ENCODE measurements around the gene CCR5.

DNA sequence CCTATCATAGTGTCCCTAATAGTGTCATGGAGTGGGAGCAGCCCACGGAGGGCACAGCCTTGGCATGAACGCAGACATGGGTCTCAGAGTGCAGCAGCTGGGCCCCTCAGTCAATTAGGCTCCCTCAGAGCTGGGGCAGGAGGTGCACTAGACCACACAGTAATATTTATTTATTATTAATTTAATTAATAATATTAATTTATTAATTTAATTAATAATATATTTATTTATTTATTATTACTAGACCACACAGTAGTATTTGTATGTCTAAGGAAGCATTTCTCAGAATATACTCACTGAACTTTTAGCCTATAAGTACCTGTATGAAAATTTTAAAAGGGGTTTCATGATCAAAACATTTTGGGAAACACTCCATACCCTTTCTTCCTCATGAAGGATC, 30.8 kb downstream of the CCR5 start:
- TF ChIP-seq, protein P1, sequence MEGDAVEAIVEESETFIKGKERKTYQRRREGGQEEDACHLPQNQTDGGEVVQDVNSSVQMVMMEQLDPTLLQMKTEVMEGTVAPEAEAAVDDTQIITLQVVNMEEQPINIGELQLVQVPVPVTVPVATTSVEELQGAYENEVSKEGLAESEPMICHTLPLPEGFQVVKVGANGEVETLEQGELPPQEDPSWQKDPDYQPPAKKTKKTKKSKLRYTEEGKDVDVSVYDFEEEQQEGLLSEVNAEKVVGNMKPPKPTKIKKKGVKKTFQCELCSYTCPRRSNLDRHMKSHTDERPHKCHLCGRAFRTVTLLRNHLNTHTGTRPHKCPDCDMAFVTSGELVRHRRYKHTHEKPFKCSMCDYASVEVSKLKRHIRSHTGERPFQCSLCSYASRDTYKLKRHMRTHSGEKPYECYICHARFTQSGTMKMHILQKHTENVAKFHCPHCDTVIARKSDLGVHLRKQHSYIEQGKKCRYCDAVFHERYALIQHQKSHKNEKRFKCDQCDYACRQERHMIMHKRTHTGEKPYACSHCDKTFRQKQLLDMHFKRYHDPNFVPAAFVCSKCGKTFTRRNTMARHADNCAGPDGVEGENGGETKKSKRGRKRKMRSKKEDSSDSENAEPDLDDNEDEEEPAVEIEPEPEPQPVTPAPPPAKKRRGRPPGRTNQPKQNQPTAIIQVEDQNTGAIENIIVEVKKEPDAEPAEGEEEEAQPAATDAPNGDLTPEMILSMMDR (conservative IDR thresholded peaks at IDR 0.05; ENCODE audit: low read depth, low read length), result no peak
- no peak for TF ChIP-seq EZH2 (IDR thresholded peaks at IDR 0.05; ENCODE audit: low read length, unreplicated experiment)
